ENCODE data around the gene ELSPBP1.
"Not testable (repeated sequence)": the region's sequence is repeated elsewhere in the genome, so short reads cannot be mapped to it uniquely, and the experiment has no call there.

The ELSPBP1 gene

DNA sequence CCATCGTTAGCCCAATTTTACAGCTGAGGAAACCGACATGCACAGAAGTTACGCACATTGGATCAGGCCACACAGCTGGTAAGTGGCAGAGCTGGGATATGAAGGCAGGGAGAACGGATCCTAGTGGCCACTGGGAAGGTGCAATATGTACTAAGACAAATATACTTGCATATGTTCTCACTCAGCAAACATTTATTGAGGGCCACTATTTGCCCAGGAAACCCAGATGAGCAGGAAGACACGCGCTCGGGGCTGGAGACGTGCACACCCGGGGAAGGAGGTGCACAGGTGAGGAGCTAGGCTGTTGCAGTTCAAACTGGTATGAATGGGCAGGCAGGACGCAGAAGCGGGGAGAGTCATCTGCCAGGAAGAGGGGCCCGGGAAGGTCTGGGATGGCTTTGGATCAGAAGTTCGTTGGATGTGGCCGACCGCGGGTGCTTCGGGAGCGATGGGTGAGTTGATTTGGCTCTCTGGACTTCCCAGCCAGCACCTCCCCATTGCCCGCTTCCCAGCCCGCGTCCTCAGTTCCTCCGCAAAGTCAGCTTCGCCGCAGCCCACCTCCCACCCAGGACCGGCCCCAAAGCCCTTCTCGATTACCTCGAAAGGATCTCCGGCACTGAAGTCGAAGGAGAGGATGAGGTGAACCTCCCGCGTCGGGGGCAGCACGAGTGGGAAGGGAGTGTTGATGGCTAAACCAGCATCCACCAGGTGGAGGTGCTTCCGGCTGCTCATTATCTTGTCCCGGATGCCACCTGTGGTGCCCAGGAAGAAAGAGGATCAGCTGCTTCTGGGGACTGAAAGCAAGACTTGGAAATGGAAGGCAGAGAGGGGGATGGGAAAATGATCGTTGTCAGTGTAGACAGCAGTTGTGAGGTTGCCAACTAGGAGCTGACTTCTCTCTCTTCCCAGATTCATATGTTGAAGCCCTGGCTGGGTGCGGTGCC is 67.2 kb downstream of the ELSPBP1 start:
- TF ChIP-seq, protein P1, sequence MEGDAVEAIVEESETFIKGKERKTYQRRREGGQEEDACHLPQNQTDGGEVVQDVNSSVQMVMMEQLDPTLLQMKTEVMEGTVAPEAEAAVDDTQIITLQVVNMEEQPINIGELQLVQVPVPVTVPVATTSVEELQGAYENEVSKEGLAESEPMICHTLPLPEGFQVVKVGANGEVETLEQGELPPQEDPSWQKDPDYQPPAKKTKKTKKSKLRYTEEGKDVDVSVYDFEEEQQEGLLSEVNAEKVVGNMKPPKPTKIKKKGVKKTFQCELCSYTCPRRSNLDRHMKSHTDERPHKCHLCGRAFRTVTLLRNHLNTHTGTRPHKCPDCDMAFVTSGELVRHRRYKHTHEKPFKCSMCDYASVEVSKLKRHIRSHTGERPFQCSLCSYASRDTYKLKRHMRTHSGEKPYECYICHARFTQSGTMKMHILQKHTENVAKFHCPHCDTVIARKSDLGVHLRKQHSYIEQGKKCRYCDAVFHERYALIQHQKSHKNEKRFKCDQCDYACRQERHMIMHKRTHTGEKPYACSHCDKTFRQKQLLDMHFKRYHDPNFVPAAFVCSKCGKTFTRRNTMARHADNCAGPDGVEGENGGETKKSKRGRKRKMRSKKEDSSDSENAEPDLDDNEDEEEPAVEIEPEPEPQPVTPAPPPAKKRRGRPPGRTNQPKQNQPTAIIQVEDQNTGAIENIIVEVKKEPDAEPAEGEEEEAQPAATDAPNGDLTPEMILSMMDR (IDR thresholded peaks at IDR 0.05; ENCODE audit: low read depth, low read length): no peak
- Histone ChIP-seq H3K9me3 (ENCODE audit: severe bottlenecking) (peaks cover 4% of the 10 kb centered on the region), H3K27ac (no peak overlapping the region), H3K36me3 (no peaks in the 10 kb centered on the region), H3K4me3 (ENCODE audit: low read depth, low read length) (no peak overlapping the region), H3K27me3 (ENCODE audit: insufficient read depth, low read depth, severe bottlenecking) (no peaks in the 10 kb centered on the region)
- no peak for DNase-seq

GRCh38 chr19:48064509-48064908 is 70.1 kb downstream of the ELSPBP1 start:
- Histone ChIP-seq H3K4me3 (ENCODE audit: low read depth, low read length) (no peak overlapping the region), H3K9me3 (ENCODE audit: severe bottlenecking) (peaks cover 4% of the 10 kb centered on the region), H3K27ac (no peak overlapping the region), H3K36me3 (no peaks in the 10 kb centered on the region), H3K27me3 (ENCODE audit: insufficient read depth, low read depth, severe bottlenecking) (no peaks in the 10 kb centered on the region)
- TF ChIP-seq, protein P1 (IDR thresholded peaks at IDR 0.05; ENCODE audit: low read depth, low read length): no peak
- no peak for DNase-seq

DNA sequence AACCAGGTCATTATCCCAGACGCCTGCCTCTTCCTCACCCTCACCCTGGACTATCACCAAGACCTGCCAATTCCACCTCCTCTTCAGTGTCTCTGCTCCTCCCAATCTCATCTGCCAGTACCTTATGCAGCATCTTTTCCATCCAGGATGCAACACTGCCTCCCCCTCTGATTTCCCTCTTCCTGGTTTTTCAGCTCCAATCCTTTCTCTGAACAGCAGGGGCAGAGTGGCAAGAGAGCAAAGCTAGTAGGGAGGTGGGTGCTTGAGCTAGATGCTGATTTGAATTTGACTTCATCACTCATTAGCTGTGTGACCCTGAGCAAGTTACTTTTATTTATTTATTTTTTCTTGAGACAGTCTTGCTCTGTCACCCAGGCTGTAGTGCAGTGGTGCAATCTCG is 75.0 kb downstream of the ELSPBP1 start:
- H3K27me3 ChIP-seq (ENCODE audit: insufficient read depth, low read depth, severe bottlenecking): no peaks in the 10 kb centered on the region
- TF ChIP-seq, protein P1 (IDR thresholded peaks at IDR 0.05; ENCODE audit: low read depth, low read length): peak; percentile 24; the same call in 1 of the 2 replicates
- H3K36me3 ChIP-seq: no peaks in the 10 kb centered on the region
- H3K4me3 ChIP-seq (ENCODE audit: low read depth, low read length): no peak overlapping the region
- no peak overlapping the region for H3K27ac ChIP-seq
- DNase-seq: no peak
- peaks cover 6% of the 10 kb centered on the region for H3K9me3 ChIP-seq (ENCODE audit: severe bottlenecking)

GRCh38 chr19:48070177-48070769 is 75.8 kb downstream of the ELSPBP1 start:
- not testable (repeated sequence) for H3K27me3 ChIP-seq (ENCODE audit: insufficient read depth, low read depth, severe bottlenecking); DNase-seq; H3K36me3 ChIP-seq; H3K4me3 ChIP-seq (ENCODE audit: low read depth, low read length); H3K9me3 ChIP-seq (ENCODE audit: severe bottlenecking); H3K27ac ChIP-seq

All from WERI-Rb-1 (cell line).